T-cell (primary cell): ENCODE results near the gene B3GNT9. TPM values are rescaled to one million over a fixed set of nuclear protein-coding genes. Genes with fewer than 3 reads are reported as not detected.
A peak's percentile ranks its signal among the peaks of the same experiment; 100 is the strongest.

ENCODE experiments used
- ATAC-seq, 4 experiments: fragments of 200-7000 bp in 3 of 4; fragments of 150-1000 bp in 1 of 4; cut with Tn5 transposase; replicated peaks in 1 of 4; 1 replicate in 3 of 4; 2 replicates in 1 of 4; pipeline ENCODE4 v1.10.0; 2021; ENCODE audit warnings: moderate library complexity in 3 of 4, mild to moderate bottlenecking in 2 of 4, moderate number of reproducible peaks in 1 of 4
- CTCF ChIA-PET, 2 donors: fragments of 300-600 bp; sonication (Branson Sonifier 250); formaldehyde crosslinking; loops; one replicate each; lab custom pipeline; 2022; ENCODE audit warnings: antibody characterized with exemption in 2 of 2; lab: Charles Lee
- POLR2A ChIA-PET, 2 donors: fragments of 300-600 bp; sonication (Branson Sonifier 250); formaldehyde crosslinking; loops; one replicate each; lab custom pipeline; 2022; ENCODE audit warnings: antibody characterized with exemption in 2 of 2; lab: Charles Lee
- DNase-seq, 35 experiments: peaks; one replicate each; pipeline versions ENCODE4 v3.0.0 to v3.0.0-alpha.2; 2013 to 2023
- H3K27ac ChIP-seq: one replicate; pipeline ENCODE4 v1.5.1; 2013; ENCODE audit warnings: low read length
- H3K27me3 ChIP-seq, 2 experiments: replicated peaks in 1 of 2; 1 replicate in 1 of 2; 2 replicates in 1 of 2; pipeline versions ENCODE4 v1.6.1 to v1.7.0; 2013; ENCODE audit warnings: low read length in 1 of 2, mixed read lengths in 1 of 2; ENCODE audit not compliant: control insufficient read depth in 2 of 2, insufficient read depth in 2 of 2; ENCODE audit errors: extremely low read depth in 1 of 2
- H3K36me3 ChIP-seq, 2 donors: 1 replicate in 1 of 2; 2 replicates in 1 of 2; pipeline versions ENCODE4 v1.6.1 to v1.7.0; 2013; ENCODE audit warnings: low read length in 1 of 2; ENCODE audit not compliant: control insufficient read depth in 2 of 2, insufficient read depth in 1 of 2; ENCODE audit errors: extremely low read depth in 1 of 2
- H3K4me1 ChIP-seq, 2 experiments: 1 replicate in 1 of 2; 2 replicates in 1 of 2; pipeline versions ENCODE4 v1.6.1 to v1.7.0; 2013; ENCODE audit warnings: low read length in 2 of 2, mixed read lengths in 1 of 2; ENCODE audit not compliant: insufficient read depth in 2 of 2, control insufficient read depth in 1 of 2; ENCODE audit errors: extremely low read depth in 1 of 2
- H3K4me3 ChIP-seq, 2 donors: 1 replicate in 1 of 2; 2 replicates in 1 of 2; pipeline versions ENCODE4 v1.5.1 to v1.7.0; 2013; ENCODE audit warnings: mild to moderate bottlenecking in 2 of 2, low read length in 1 of 2, moderate library complexity in 1 of 2; ENCODE audit not compliant: control insufficient read depth in 1 of 2; ENCODE audit errors: extremely low read depth in 1 of 2
- H3K9me3 ChIP-seq: 2 replicates; pipeline ENCODE4 v1.7.0; 2013
- H3K27ac Mint-ChIP-seq, 2 donors: one replicate each; pipeline ENCODE4 v1.8.0; 2020 to 2021; ENCODE audit warnings: mild to moderate bottlenecking in 2 of 2, mixed read lengths in 2 of 2
- H3K27me3 Mint-ChIP-seq, 2 donors: one replicate each; pipeline ENCODE4 v1.8.0; 2021 to 2022; ENCODE audit warnings: mixed read lengths in 2 of 2
- H3K36me3 Mint-ChIP-seq: one replicate; pipeline ENCODE4 v1.8.0; 2021; ENCODE audit warnings: mixed read lengths
- H3K4me1 Mint-ChIP-seq, 3 donors: one replicate each; pipeline ENCODE4 v1.8.0; 2020 to 2022; ENCODE audit warnings: mixed read lengths in 3 of 3, mild to moderate bottlenecking in 1 of 3
- H3K4me3 Mint-ChIP-seq, 3 donors: one replicate each; pipeline ENCODE4 v1.8.0; 2020 to 2022; ENCODE audit warnings: mild to moderate bottlenecking in 3 of 3, mixed read lengths in 3 of 3, moderate library complexity in 3 of 3
- H3K9me3 Mint-ChIP-seq, 3 donors: one replicate each; pipeline ENCODE4 v1.8.0; 2020 to 2022; ENCODE audit warnings: mixed read lengths in 3 of 3
- WGBS: methylation state at CpG from one replicate; pipeline ENCODE4 v1.1.5; 2013; ENCODE audit warnings: missing lambda C conversion rate; ENCODE audit not compliant: insufficient coverage; 5-methylcytosine and 5-hydroxymethylcytosine counted together
- total RNA-seq, 35 experiments: library from RNA in 6 of 35; stranded (reverse) in 6 of 35; fragments of 120-200 nt in 1 of 35; gene quantifications; one replicate each; pipeline versions ENCODE4 v1.2.1 to v1.2.4 and lab custom pipeline; 2013 to 2026

Gene B3GNT9
- total RNA-seq, 5 donors from 2014 or later (not counting 1 experiment from before 2014, with no cell fraction given) = 3.0 to 9.5 (median 4.9) TPM

GRCh38 chr16:67154578-67155294, 3.9 kb upstream of the B3GNT9 start:
- H3K27me3 Mint-ChIP-seq = peaks cover 0 to 3% of the 10 kb centered on the region in 2 donors
- Histone ChIP-seq H3K4me3 (peak overlapping the region; percentile 34 to 48), H3K36me3 (peaks cover 0 to 3% of the 10 kb centered on the region in 2 donors), H3K27ac (no peak overlapping the region), H3K9me3 (no peaks in the 10 kb centered on the region), H3K27me3 (peaks cover 0 to 11% of the 10 kb centered on the region in 2 experiments), H3K4me1 (peaks cover 16 to 75% of the 10 kb centered on the region in 2 experiments)
- ChIA-PET POLR2A (interaction anchor here in 1 of 2 donors (0.6 kb wide), 1 partner anchor 127 kb away, joined by 13 read pairs; no protein-coding TSS in a partner anchor), CTCF (interaction anchor here (0.5 to 1.4 kb wide), 16 partner anchors 13 to 282 kb away, joined by 3 to 24 read pairs (median 4); no protein-coding TSS in a partner anchor)
- WGBS = 56% methylated on average over 45 of the region's 61 CpGs
- peaks cover 6% of the 10 kb centered on the region for H3K36me3 Mint-ChIP-seq
- peaks cover 57 to 64% (median 60%) of the 10 kb centered on the region in 3 donors for H3K4me1 Mint-ChIP-seq
- DNase-seq (no peak), ATAC-seq (peak in 1 of 4 experiments; percentile 2)
- no peaks in the 10 kb centered on the region for H3K9me3 Mint-ChIP-seq
- H3K27ac Mint-ChIP-seq = peak overlapping the region in 1 of 2 donors; percentile 59
- H3K4me3 Mint-ChIP-seq = peak overlapping the region; percentile 66 to 87 (median 71)

DNA sequence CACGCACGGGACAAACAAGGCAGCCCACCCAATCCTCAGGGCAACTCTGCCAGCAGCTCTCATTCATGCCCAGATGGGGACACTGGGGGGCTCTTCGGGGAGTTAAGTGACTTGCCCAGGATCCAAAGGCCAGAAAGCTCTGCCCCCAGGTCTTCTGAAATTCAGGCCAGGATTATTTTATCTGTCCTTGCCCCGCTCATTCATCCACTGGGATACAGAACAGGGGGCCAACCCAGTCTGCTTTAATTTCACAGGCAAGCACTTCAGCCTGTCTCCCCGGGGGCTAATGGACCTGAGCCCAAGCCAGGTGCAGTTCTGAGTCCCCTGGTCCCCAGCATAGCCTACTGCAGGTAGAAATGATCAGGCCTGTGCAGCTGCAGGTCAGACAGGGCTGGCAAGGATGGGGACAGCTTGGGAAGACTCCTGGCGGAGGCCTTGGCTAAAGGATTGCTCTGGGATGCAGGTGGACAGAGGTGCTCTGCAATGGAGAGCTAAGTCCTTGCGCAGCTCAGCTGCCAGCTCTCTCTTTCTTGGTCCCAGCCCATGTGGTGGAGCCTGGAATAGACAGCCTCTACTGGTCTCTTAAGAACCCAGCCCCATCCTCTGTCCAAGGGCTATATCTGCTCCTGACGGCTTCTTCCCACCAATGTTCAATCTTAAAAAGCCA, 766 bp upstream of the B3GNT9 start:
- Histone ChIP-seq H3K4me1 (peaks cover 2 to 48% of the 10 kb centered on the region in 2 experiments), H3K4me3 (no peak overlapping the region), H3K27me3 (peaks cover 0 to 22% of the 10 kb centered on the region in 2 experiments), H3K27ac (no peak overlapping the region), H3K9me3 (no peaks in the 10 kb centered on the region), H3K36me3 (peaks cover 0 to 5% of the 10 kb centered on the region in 2 donors)
- Mint-ChIP-seq H3K9me3 (no peaks in the 10 kb centered on the region), H3K27me3 (peaks cover 3 to 5% of the 10 kb centered on the region in 2 donors), H3K27ac (peak overlapping the region; percentile 57 to 61), H3K36me3 (peaks cover 20% of the 10 kb centered on the region), H3K4me1 (peaks cover 37 to 39% (median 38%) of the 10 kb centered on the region in 3 donors), H3K4me3 (peak overlapping the region; percentile 71 to 79 (median 76))
- ATAC-seq (no peak), DNase-seq (no peak)
- CTCF ChIA-PET = interaction anchor here (0.6 to 1.0 kb wide), 2 partner anchors 23 to 109 kb away, joined by 3 read pairs; no protein-coding TSS in a partner anchor
- POLR2A ChIA-PET = interaction anchor here in 1 of 2 donors (0.6 kb wide), 1 partner anchor 159 kb away, joined by 3 read pairs; no protein-coding TSS in a partner anchor
- WGBS = 75% methylated on average over 7 of the region's 8 CpGs

DNA sequence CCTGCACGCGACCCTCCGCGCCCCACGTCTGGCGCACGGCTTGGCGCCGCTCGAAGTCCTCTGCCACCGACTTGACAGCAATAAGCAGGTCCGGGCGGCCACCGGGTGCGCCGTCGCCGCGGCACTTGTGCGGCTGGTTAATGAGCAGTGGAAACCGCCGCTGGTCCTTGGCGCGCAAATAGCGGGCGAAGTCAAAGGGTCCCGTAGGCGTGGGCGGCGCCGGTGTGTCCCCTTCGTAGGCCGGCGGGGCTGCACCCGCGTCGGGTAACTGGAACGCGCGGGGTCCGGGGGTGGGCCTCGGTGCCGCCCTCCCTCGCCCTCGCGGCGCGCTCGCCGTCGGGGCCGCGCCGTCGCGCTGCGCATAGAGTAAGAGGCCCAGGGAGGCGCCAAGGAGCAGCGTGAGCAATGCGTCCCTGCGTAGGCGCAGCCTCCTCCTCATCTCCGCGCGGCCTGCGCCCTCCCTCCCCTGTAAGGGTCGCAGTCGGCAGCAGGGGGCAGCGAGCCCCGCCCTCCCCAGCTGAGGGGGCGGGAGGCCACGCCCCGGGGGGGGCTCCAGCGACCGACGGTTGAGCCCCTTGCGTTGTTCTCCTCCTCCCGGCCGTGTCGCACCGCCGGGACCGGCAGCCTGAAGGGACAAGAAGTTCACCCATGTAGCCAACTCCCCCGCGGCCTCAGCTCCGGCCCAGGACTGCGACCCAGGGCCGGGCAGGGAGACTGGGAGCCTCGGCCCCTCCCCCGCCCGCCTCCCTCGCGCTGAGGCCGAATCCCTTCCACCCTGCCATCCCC, 558 bp downstream of the B3GNT9 start:
- Mint-ChIP-seq H3K4me1 (peaks cover 28 to 29% (median 28%) of the 10 kb centered on the region in 3 donors), H3K27me3 (peaks cover 3 to 5% of the 10 kb centered on the region in 2 donors), H3K27ac (no peak overlapping the region), H3K9me3 (no peaks in the 10 kb centered on the region), H3K36me3 (peaks cover 32% of the 10 kb centered on the region), H3K4me3 (peak overlapping the region; percentile 71 to 79 (median 76))
- peaks cover 2 to 18% of the 10 kb centered on the region in 2 donors for H3K36me3 ChIP-seq
- ChIA-PET POLR2A (interaction anchor here in 1 of 2 donors (0.6 to 0.7 kb wide), 3 partner anchors 84 to 499 kb away, joined by 4 to 9 read pairs (median 5); no protein-coding TSS in a partner anchor), CTCF (interaction anchor here (0.5 to 1.0 kb wide), 2 partner anchors 24 to 192 kb away, joined by 3 to 7 read pairs; no protein-coding TSS in a partner anchor)
- peaks cover 2 to 35% of the 10 kb centered on the region in 2 experiments for H3K4me1 ChIP-seq
- H3K27me3 ChIP-seq = peaks cover 0 to 22% of the 10 kb centered on the region in 2 experiments
- DNase-seq (peak in 3 of 35 experiments; percentile 37 to 53 (median 37)), ATAC-seq (peak; percentile 57 to 66 (median 64))
- H3K4me3 ChIP-seq = peak overlapping the region; percentile 11 to 57
- no peak overlapping the region for H3K27ac ChIP-seq
- no peaks in the 10 kb centered on the region for H3K9me3 ChIP-seq
- WGBS = 11% methylated on average over 88 of the region's 94 CpGs

DNA sequence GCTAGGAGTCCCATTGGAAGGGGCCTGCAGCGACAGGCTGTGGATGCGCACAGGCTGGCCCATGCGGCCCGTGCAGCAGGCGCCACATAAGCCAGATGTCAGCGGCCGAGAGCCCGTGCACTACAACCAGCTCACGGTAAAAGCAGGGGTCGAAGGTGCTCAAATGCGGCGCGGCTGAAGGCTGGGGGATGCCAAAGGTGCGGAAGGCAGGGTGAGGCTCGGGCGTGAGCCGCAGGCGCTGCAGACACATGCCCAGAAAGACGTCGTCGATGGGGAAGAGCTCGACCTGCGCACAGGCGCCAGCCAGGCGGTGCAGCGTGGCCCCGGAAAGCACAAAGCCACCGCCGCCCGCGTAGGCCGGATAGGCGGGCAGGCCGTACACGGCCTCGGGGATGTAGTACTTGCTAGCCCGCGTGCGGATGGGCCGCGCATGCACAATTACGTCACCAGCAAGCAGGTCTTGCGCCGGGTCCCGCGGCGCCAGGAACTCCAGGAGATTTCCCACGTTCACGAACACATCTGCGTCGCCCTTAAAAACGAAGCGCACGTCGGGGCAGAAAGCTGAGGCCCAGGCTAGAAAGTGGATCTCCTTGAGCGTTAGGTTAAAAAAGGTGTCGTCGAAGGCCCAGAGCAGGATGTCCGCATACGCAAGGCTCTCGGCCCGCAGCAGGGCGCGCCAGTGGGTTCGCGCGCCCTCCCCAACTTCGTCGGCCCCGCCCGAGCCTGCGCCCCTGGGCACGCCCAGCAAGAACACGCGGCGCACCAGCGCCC, 1.3 kb downstream of the B3GNT9 start:
- H3K27me3 Mint-ChIP-seq = peaks cover 3 to 5% of the 10 kb centered on the region in 2 donors
- DNase-seq (no peak), ATAC-seq (no peak)
- Histone ChIP-seq H3K4me1 (peaks cover 0 to 27% of the 10 kb centered on the region in 2 experiments), H3K4me3 (no peak overlapping the region), H3K27ac (no peak overlapping the region), H3K27me3 (peaks cover 0 to 22% of the 10 kb centered on the region in 2 experiments), H3K36me3 (peaks cover 4 to 26% of the 10 kb centered on the region in 2 donors), H3K9me3 (no peaks in the 10 kb centered on the region)
- peaks cover 38% of the 10 kb centered on the region for H3K36me3 Mint-ChIP-seq
- H3K4me3 Mint-ChIP-seq = peak overlapping the region; percentile 34 to 79 (median 39)
- peaks cover 26 to 28% (median 27%) of the 10 kb centered on the region in 3 donors for H3K4me1 Mint-ChIP-seq
- no peaks in the 10 kb centered on the region for H3K9me3 Mint-ChIP-seq
- peak overlapping the region in 1 of 2 donors; percentile 23 for H3K27ac Mint-ChIP-seq
- POLR2A ChIA-PET = interaction anchor here in 1 of 2 donors (0.6 kb wide), 1 partner anchor 28 kb away, joined by 5 read pairs; no protein-coding TSS in a partner anchor
- WGBS = 83% methylated on average over 77 of the region's 77 CpGs
- CTCF ChIA-PET = no interaction called here

GRCh38 chr16:67148656-67149275, 2.0 kb downstream of the B3GNT9 start:
- Histone ChIP-seq H3K27me3 (peaks cover 0 to 22% of the 10 kb centered on the region in 2 experiments), H3K9me3 (no peaks in the 10 kb centered on the region), H3K4me3 (no peak overlapping the region), H3K27ac (no peak overlapping the region), H3K4me1 (peaks cover 0 to 24% of the 10 kb centered on the region in 2 experiments), H3K36me3 (peaks cover 4 to 29% of the 10 kb centered on the region in 2 donors)
- ATAC-seq (no peak), DNase-seq (no peak)
- H3K27ac Mint-ChIP-seq = peak overlapping the region in 1 of 2 donors; percentile 23
- peak overlapping the region; percentile 31 to 65 (median 34) for H3K4me3 Mint-ChIP-seq
- ChIA-PET CTCF (no interaction called here), POLR2A (interaction anchor here in 1 of 2 donors (0.6 kb wide), 1 partner anchor 28 kb away, joined by 5 read pairs; no protein-coding TSS in a partner anchor)
- H3K36me3 Mint-ChIP-seq = peaks cover 44% of the 10 kb centered on the region
- H3K9me3 Mint-ChIP-seq = no peaks in the 10 kb centered on the region
- WGBS = 96% methylated on average over 8 of the region's 11 CpGs
- H3K4me1 Mint-ChIP-seq = peaks cover 21 to 23% (median 21%) of the 10 kb centered on the region in 3 donors
- peaks cover 3 to 5% of the 10 kb centered on the region in 2 donors for H3K27me3 Mint-ChIP-seq
